Measurements from ENCODE around the gene AGMO. TPM values are rescaled to one million over a fixed set of nuclear protein-coding genes. Genes with fewer than 3 reads are reported as not detected.

Gene AGMO
- total RNA-seq, 1 donor from 2014 or later = 0.08 TPM

GRCh38 chr7:15494711-15495110 is 67.1 kb downstream of the AGMO start:
- no peak for ATAC-seq

- no peak for ATAC-seq
Measured at GRCh38 chr7:15491361-15491760, 70.5 kb downstream of the AGMO start.

DNA sequence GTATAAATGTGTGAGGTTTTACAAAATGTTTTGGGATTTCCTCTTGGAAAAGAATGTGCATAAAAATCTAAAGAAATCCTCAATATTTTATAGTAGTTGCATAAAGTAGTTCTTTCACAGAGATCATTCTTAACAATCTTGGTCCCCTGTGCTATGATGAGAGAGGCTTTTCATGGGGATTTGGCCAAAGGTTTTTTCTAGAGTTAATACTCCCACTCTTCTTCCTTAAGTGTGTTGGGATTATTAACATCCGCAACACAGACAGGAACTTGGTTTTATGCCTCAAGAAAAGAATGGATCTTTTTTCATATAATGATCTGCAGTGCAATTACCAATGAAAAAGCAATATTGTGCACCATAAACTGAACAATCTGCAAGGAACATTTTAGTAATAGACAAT is 71.5 kb downstream of the AGMO start:
- ATAC-seq = no peak

DNA sequence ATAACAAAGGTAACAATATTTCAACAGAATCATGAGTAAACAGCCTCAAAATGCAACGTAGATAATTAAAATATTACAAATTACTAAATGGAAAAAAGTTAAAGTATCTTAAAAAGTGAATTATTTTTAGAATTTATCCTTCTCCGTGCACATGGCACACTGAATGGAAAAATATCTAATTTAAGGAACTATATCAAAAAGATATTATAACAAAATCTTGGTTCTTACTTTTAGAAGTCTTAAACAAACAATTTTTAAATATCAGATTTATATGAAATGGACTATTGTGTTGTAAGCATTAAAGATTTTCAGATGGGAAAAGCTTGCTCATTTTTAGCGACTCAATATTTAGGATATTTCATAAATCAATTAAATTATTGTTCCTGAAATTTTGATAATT is 72.0 kb downstream of the AGMO start:
- no peak for ATAC-seq

DNA sequence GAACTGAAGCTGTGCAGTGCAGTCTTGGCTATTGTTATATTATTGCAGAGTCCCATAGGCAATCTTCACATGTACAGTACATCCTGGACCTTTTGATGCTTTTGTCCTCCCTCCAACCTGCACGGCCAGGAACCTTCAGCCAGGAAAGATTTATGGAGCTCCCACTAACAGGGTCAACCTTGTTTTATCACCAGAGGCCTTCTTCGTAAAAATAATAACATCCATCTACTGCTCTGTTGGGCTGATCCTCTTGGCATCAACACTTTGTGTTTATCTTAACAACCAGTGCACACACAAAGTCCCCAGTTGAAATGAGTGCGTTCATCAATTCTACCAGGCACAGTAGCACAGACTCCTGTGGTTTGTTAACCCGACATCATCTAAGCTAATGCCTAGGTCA is 72.4 kb downstream of the AGMO start:
- no peak for ATAC-seq

GRCh38 chr7:15488401-15488800 is 73.4 kb downstream of the AGMO start:
- ATAC-seq = no peak

GRCh38 chr7:15487896-15488295 is 73.9 kb downstream of the AGMO start:
- ATAC-seq = no peak

- ATAC-seq = no peak
Measured at GRCh38 chr7:15485998-15486397, 75.8 kb downstream of the AGMO start.

GRCh38 chr7:15485431-15485830 is 76.4 kb downstream of the AGMO start:
- ATAC-seq = no peak

DNA sequence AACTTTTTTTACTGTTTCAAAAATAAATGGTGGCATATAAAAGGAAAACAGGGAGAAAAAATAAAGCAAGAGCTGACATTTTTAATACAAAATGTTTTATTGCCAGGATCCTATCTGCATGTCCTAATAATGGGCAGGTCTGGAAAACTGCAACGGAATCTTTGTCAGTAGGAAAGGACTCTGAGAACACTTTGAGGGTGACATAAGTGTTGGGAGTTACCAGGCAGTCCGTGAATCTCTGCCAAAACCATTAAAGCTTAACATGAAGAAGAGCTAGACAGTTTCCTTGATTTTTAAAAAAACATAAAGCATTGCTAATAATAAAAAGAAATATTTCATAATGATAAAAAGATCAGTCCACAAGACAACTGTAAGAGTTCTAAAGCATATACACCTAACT is 80.7 kb downstream of the AGMO start:
- no peak for ATAC-seq

DNA sequence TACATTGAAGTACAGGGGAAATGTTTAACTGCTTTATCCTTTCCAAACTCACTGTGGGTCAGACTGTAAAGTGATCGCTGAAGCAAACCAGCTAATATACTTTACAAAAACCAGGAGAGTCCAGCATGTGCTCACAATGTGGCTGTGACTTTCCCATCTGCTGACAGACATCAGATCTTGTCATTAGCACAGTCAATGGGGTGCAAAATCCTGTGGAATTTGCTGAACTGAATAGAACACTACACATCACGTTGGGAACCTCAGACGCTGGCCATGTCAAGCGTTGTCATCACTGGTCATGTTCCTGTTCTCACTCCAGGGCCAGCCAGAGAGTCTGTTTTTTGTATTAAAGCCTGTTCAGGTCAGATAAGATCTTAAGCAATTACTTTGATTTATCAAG is 83.4 kb downstream of the AGMO start:
- no peak for ATAC-seq

GRCh38 chr7:15476531-15476918 is 85.3 kb downstream of the AGMO start:
- ATAC-seq = no peak

- ATAC-seq = no peak
Measured at GRCh38 chr7:15475808-15476530, 85.8 kb downstream of the AGMO start.

DNA sequence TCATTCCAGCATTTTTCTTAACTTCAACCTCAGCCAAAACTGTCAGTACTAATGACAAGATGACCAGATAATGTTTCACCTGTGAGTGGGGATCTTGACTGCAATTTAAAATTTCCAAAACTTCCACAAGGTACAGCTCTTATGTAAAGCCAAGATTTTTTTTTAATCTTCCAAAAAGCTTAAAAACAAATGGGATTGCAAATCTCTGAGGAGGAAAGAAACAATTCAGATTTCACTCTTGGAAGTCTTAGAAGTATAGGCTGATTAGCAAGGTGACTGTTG is 90.2 kb downstream of the AGMO start:
- ATAC-seq = no peak

- ATAC-seq = no peak
Measured at GRCh38 chr7:15470825-15471668, 90.8 kb downstream of the AGMO start.

- no peak for ATAC-seq
Measured at GRCh38 chr7:15464667-15465121, 97.1 kb downstream of the AGMO start.

GRCh38 chr7:15463801-15464666 is 97.8 kb downstream of the AGMO start:
- no peak for ATAC-seq

DNA sequence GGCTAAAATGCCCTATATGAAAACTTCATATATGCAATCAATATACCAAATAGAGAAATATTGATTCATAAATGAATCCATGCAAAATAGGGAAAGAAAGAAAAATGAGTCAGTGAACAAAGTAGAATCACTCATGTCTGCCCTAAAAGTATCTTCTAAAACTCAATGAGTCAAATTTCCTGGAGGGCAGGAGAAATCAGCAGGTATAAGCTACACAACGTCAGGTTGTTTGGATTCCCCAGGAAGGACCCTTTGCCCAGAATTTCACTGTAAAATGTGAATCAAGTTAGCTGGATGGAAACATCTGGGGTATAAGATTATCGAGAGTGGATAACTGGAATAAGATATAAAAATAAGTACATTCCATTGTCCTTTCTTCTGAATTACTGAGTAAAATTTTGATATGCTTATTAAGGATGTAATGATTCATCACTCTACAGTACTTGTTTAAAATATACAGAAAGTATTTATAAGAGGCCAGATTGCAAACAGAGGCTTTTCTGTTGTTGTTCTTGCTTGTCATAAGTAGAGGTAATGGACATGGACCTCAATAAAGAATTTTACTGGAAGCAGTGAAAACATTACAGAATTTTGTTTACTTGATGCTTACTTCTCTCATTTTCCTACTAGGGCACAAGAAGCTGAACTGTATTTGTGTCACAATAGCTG is 99.0 kb downstream of the AGMO start:
- no peak for ATAC-seq

DNA sequence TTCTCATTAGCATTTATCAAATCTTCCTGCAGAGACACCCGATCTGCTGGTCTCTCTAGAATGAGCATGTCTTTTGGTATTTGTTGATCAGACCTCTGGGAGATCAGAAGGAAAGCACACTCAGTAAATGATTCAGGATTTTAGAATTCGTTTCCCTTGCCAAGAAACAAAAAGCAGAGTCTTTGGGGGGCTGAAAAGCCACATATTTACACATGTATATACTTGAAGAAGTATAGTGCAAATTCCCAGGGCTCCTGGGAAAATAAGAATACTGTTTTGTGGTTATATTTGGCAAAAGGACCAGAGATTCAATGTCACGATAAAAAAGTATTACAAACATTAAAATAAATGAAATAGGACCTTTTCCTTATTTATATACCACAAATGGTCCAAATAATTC is 100.2 kb downstream of the AGMO start:
- no peak for ATAC-seq

DNA sequence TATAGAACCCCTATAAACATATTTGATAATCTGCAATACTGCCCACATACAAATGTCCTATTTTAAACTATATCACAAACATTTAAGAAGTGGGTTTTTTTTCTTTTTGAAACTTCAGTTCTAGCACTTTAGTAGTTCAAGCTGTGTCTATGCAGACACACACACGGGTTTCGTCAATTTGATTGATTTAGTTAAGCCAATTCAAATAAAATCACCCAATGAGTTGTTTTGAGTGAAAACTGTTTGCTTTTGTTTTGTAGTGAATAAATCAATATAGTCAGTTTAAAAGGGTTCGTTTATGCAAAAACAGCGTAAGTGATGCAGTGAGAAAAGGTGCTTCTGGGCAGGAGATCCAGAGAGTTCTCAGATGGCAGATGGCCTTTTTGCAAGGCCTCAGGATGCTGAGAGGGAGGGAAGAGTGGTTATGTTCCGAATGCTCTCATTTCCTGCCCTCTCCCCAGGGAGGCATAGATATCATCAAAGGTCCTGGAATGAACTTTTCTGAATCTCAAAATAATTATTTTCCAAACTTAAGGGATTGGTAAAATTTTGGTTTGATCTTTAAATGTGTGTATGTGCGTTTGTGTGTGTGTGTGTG is 102.7 kb downstream of the AGMO start:
- ATAC-seq = no peak

- no peak for ATAC-seq
Measured at GRCh38 chr7:15457990-15458955, 103.5 kb downstream of the AGMO start.

Measured in esophagus mucosa (tissue), 1 donor.